DMS79 treated with DMSO at 0.1 percent for 48 hours (cell line): ENCODE measurements around the gene NPSR1.
"Not testable (repeated sequence)": the region's sequence is repeated elsewhere in the genome, so short reads cannot be mapped to it uniquely, and the experiment has no call there.

Source experiments
- DNase-seq: peaks from one replicate; lab custom pipeline; 2025; lab: John Stamatoyannopoulos, UW

The NPSR1 gene

DNA sequence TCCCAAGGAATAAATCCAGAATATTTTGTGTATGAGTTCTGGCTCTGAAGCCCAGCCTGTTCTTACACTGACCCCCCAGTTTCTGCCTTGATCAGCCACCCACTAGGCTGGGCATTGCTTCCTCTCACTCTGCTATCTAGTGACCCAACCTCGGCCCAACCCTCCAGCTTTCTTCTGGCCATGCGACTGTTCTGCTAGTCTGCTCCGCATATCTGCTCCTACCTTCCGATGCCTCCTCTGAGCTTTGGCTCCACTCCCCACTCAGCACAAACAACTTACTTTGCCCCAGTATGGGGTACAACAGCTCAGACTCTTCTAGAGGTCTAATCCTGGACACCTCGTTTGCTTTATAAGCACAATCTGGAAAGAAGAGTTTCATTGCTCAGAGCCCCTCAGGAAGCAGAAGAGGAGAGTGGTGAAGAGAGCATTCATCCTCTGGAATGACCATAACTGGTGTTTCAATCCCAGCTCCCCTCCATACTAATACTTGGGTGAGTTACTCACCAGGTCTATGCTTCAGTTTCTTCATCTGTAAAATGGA lies 99.6 kb downstream of the NPSR1 start:
- no peak for DNase-seq

DNA sequence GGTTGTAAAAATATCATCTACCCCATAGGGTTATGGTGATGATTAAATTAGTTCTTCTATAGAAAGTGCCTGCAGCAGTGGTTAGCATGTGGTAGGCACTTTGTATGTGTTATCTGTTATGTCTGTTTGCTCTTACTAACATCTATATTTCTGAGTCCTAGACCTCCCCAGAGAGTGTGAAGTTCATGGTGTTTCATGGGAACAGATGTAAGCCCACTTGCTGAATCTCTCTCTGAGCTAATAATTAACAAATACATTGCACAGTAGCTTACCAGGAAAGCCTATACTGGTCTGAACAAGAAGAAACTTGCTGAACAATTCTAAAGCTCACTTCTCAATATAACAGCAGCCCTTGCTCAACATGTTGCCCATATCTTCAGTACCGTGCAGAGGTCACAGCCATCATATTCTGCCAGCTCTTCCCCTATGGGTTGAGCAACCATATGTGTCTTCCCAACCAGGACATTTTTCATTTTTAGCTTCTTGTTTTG lies 100.1 kb downstream of the NPSR1 start:
- DNase-seq, result no peak

DNA sequence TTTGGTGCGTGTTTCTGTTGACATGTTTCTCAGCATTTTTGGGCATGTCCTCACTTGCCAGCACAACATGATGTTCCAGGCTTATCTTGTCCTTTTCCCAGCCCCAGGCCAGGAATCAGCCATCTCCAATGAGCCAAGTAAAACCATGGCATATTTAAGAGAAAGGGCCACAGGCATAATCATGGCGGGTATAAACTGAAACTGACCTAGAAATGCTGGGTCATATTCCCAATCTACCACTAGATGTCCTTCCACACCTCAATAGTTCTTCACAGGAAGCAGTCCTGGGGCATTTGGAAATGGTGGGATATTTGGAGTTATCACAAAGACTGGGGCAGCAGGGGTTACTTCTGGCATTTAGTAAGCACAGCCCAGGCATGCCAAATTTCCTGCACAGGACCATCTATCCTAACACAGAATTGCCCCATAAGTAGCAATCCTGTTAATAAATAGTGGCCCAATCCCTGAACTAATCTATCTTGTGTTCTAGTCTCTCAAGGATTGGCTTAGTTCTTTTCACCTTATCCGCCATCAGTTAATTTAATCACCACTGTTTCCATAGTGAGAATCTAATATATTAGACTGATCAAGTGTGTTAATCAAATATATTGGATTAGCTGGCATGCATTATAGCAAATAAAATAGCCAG lies 101.6 kb downstream of the NPSR1 start:
- peak; percentile 5 for DNase-seq

DNA sequence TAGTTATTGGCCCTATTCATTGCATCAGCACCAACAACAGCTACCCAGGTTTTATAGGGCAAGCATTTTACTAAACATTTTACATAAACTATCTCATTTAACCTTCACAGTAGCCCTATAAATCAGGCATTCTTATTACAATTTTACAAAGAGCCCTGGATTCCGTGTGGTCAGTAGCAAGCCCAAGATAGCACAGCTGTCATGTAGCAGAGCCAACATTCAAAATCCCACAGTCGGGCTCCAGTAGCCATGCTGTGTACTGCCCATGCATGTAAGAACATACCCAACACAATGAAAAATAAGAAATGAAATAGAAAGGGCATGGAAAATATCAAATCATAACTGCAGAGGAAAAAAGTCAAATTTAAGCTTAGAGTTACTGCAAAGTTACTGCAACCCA lies 102.3 kb downstream of the NPSR1 start:
- DNase-seq, result no peak

DNA sequence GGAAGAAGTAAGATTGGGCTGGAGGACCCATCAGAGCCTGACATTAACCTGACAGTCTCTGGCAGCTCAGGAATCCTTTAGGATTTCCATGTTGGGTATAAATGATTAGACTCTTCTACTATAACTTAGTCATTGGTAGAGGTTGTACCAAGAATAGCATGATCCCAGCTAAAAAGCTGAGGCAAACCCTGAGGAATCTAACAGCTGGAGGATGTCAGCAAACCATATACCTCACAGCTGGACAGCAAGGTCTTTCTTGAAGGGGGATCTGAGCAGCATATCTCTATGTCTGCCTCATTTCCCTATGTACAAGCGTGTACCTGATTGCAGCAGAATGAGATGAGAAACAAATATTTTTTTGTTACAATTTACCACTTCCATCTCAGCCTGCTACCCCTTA lies 103.2 kb downstream of the NPSR1 start:
- DNase-seq, result no peak

DNA sequence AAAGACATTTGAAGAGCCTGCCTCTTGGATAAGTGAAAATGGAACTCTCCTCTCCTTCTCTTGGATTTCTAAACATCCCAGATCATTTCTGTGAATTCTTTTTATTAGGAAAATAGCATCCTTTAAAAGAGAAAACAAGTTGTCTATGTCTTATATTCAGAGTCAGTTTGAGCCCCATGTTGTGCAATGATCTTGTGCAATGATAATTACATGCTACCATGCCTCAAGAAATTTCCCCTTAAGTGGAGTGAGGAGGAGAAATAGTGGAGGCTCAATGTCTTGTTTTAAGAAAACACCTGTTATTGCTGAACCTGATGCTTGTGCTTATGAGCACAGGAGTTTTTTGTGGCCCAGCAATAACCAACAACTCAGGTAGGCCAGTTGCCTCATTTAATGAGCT lies 103.6 kb downstream of the NPSR1 start:
- no peak for DNase-seq

DNA sequence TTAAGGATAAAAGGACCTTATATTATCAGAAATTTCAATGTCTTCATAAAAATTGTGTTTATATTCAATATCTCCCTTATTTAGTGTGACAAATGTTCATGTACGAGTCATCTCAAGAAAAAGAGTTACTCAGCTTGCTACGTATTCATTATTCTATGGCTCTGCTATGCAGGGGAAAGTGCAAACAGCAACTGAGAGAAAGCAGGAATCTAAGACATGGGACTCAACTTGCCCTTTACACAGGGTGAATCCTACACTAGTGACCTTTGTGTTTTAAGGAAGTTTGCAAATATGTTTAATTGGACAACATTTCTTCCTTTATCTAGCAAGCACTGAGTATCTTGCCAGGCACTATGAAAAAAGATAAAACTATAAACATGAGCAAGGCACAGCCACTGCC lies 104.7 kb downstream of the NPSR1 start:
- DNase-seq, result no peak

DNA sequence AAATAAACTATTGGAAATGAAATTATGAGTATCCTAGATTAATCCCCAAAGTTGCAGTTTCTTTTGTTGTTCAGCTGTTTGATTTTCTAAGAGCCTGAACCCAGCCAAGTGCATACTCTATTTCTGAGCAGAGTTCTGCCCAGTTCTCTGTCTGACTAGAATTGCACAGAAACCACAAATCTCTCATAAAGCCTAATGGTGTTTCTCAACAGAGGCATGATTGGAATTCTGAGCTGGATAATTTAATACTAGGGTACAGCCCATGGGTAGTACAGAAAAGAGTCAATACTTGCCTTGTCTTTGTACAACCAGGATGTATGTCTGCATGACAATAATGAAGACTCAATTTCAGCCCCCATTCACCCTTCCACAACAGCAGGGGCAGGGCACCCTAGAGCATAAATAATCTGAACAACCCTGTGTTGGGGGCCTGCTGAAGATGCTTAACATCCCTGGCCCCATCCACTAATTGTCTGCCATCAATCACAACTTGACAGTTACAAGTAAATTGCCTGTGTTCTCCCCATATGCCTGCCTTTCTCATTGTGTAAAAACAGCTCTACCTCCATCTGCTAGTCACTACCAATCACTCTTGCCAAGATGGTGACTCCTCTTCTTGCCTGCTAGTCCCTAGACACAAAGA lies 114.4 kb downstream of the NPSR1 start:
- no peak for DNase-seq

DNA sequence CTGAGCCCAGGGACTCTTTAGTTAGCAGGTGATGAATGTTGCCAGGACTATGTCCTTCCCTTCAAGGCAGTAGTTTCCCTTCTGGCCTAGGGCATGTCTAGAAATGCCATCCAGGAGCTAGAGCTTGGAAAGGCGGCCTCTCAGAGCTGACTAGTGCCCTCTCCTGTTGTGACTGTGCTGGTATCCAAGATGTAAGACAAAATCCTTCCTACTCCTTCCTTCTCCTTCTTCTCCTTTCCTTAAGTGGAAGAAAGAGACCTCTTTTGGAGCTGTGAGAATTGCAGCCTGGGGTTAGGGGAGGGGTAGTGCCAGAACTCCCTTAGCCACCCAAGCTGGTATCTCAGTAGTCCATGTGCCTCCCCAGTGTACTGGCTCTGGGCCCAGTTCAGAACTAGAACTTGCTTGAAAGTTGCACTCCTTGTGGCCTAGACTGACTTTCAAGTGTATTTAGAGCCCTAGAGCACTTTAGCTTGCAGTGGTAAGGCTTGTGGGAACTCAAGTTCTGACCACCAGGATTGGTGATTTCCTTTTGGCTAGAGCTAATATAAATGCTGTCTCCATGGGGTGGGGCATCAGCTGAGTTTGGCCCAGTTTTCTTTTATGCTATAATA lies 118.8 kb downstream of the NPSR1 start:
- DNase-seq, result no peak

DNA sequence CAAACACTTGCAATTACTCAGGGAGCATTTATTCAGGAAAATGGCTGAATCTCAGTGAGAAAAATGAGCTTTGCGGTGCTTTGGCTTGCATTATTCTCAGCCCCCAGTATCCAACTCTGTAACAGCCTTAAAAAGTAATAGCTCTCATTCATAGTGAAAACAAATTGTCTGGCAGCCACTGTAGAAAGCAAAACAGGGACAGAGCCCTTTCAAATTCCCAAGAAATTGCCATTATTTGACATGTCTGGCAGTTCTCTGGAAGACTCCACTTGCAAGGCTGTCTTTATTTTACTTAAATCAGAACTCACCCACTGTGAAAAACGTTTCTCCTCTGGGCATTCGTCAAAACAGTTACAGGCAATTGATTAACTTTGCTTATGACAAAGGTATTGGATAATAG lies 122.5 kb downstream of the NPSR1 start:
- no peak for DNase-seq

DNA sequence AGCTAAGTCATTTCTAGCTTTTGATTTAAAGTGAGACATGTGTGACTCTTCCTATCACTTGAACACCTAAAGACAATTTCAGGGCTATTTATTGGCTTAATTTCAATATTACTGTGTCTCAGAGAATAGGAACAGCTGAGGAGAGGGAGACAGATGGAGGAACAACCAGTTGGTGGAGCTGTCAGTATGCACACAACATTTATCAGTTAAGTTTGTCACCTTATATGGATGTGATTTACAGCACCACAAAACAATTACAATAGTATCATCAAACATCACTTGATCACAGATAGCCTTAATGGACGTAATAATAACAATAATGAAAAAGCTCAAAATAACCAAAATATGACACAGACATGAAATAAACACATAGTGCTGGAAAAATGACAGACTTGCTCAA lies 129.6 kb downstream of the NPSR1 start:
- DNase-seq, result no peak

DNA sequence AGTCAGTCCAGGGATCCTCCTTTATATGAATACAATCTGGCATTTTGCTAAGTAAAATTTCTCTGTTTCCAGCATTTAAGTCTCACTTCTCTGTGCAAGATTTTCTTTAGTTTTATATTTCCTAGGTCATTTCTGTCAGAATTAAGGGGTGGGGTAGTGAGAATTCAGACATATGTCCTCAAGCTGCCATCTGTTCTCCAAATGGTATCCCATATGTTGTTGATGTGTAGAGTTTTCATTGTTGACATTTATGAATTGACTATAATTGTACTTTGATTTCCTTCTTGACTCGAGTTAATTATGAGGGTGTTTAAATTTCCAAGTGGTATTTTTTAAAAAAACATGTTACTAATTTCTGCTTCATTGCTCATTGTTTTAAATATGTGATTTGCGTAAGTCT lies 148.8 kb downstream of the NPSR1 start:
- no peak for DNase-seq

DNA sequence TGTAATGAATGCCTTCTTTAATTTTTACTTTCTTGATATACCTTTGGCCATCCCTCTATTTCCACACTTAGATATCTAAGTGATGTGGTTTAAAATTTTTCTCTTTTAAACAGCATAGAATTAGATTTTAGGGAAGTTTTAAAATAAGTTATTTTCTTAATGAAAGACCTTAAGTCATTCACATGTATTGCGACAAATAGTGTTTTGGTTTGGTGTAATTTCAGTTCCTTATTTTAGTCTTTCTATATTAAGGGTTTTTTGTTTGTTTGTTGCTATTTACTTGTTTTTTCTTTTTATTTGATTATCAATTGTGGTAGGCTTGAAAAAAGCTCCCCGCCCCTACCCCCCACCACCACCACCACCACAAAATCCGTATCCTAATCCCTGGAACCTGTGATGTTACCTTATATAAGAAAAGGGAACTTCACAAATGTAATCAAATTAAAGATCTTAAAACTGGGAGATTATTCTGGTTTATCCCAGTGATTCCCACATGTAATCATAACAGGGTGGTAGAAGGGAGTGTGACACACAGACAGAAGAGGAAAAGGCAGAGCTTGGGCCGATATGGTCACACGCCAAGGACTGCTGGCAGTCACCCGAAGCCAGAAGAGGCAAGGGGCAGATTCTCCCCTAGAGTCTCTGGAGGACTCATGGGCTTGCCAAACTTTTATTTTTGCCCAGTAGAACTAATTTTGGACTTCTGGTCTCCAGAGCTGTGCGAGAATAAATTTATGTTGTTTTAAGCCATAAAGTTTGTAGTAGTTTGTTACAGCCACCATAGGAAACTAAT lies 149.7 kb downstream of the NPSR1 start:
- no peak for DNase-seq

DNA sequence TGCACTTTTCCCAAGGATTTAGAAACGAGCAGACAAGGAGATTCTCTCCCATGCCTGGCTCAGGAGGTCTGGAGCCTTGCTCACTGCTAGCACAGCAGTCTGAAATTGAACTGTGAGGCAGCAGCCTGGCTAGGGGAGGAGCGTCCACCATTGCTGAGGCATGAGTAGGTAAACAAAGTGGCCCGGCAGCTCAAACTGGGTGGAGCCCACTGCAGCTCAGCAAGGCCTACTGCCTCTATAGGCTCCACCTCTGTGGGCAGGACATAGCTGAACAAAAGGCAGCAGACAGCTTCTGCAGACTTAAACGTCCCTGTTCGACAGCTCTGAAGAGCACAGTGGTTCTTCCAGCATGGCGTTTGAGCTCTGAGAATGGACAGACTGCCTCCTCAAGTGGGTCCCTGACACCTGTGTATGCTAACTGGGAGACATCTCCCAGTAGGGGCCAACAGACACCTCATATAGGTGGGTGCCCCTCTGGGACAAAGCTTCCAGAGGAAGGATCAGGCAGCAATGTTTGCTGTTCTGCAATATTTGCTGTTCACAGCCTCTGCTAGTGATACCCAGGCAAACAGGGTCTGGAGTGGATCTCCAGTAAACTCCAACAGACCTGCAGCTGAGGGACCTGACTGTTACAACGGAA lies 156.3 kb downstream of the NPSR1 start:
- DNase-seq, result not testable (repeated sequence)

DNA sequence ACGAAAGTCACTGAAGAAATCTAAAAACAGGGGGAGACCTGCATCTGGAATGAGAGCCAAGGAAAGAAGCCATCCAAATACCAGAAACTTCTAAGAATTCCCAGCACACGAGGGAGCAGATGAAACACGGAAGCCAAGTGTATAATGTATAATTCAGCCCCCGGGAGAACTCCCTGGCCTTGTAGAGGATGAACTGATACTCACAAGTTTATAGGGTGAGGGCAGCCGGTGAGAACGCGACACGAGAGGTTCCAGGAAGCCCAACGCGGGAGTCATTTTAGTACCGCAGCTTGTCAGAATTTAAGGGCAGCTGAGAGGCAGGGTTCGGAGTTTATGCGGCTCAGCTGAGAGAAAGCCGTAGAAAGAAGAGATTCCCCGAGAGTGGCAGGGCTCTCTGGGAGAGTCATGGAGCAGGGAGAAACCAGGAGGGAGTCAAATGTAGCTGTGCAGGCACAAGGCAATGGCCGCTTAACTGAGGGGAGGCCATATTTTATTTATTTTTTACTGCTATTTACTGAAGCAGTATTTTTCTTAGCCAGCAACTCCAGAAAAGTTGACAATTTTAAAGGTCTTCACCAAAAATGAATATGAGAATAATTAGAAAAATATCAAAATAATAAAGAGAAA lies 164.0 kb downstream of the NPSR1 start:
- DNase-seq, result no peak

DNA sequence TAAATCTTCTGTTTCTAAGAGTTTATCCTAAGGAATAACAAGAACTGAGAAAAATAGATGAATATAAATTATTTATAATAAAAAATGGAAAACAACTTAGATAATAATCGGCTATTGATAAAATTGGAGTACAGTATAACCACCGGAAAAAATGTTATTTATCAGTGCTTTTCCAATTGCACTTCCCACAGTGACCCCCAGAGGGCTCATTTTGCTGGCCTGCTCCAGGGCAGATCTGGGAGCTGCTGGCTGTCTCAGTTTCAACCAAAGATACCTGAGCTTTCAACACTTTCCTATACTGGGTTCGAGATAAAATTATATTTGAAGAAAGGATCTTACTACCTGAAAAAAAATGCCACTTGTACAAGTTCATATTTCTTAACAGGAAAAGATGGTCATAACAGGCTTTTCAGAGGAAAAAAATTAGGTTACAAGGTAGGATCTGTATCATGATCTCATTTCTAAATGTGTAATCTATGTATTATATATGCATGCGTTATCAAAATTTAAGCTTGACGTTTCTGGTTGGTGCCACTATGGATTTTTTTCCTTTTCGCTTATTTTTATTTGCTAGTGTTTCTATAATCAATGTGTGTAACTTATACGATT lies 165.7 kb downstream of the NPSR1 start:
- peak; percentile 15 for DNase-seq

DNA sequence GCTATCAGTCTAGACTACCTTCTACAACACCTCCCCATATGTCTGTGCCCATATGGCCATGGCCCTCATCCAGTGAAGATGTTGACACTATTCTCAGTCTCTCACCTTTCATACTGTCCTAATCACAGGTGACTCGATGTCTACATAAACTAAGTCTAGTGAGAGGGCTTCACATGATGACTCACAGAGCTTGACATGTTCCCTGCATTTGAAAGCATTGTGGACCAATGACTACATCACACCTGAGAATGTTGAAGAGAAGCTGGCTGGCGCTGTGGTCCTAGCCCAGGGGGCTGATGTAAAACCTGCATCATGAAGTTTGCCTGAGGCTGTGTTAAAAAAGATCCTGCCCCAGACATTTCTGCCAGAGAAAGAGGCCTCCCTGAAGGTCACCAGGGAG lies 167.2 kb downstream of the NPSR1 start:
- DNase-seq, result no peak

DNA sequence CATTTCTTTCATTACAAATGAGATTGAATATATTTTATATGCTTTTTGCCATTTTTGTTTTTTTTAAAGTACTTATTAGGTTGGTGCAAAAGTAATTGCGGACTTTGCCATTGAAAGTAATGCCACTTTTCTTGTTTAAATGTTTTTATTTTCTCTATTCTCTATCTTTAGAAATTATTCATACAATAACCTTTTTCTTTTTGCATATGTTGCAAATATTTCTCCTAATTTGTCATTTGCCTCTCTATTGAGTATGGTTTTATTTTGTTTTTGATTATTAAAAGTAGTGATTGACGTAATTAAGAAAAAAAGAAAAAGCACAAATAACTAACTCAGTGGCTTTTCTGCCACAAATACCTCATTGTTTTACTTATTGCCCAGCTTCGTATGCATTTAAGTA lies 172.4 kb downstream of the NPSR1 start:
- DNase-seq, result no peak

DNA sequence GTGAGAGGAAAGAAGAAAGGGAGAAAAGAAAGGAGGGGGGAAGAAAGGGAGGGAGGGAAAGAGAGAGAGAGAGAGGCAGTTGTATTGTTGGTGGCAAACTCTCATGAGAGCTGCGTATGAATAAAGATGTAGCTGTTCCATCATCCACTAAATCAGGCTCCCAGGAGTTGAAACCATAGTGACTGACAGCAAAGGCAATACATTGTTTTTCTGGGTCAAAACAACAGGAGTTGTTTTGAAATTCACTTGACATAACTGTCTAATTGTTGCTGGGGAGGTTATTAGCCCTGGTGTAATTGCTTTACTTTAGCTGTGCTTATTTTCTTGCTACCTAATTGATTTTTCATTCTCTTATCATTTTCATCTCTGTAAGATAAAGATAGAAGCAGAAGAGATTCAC lies 173.4 kb downstream of the NPSR1 start:
- no peak for DNase-seq

DNA sequence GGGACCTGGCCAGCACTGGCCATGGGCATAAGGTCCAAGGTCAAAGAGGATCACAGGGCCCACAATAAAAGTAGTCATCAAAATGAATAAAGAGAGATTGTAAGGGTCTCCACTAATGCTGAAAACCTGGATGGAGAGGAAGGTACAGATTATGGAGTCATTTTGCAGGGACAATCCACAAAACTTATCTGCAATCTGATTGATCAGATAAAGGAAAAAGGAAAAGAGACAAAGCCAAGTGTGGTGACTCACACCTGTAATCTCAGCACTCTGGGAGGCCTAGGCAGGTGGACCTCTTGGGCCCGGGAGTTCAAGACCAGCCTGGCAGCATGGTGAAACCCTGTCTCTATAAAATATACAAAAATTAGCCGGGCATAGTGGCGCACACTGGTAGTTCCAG lies 174.0 kb downstream of the NPSR1 start:
- no peak for DNase-seq
